ENCODE measurements around the gene SMYD3. TPM values are rescaled to one million over a fixed set of nuclear protein-coding genes. Genes with fewer than 3 reads are reported as not detected.

The SMYD3 gene
- total RNA-seq, 1 experiment from 2014 or later: 35.1 TPM

GRCh38 chr1:245938046-245938435 is 569.0 kb downstream of the SMYD3 start:
- CTCF ChIA-PET: interaction anchor here (0.7 kb wide), 1 partner anchor 19 kb away, joined by 3 read pairs; no protein-coding TSS in a partner anchor
- H3K4me1 Mint-ChIP-seq (ENCODE audit: low read depth, unreplicated experiment): no peaks in the 10 kb centered on the region
- no peak overlapping the region for H3K27ac Mint-ChIP-seq (ENCODE audit: unreplicated experiment)
- no peak for DNase-seq
- intact Hi-C loops (cut with micrococcal nuclease; ENCODE audit: unreplicated experiment): no loop called here
- TF ChIP-seq, protein P1, sequence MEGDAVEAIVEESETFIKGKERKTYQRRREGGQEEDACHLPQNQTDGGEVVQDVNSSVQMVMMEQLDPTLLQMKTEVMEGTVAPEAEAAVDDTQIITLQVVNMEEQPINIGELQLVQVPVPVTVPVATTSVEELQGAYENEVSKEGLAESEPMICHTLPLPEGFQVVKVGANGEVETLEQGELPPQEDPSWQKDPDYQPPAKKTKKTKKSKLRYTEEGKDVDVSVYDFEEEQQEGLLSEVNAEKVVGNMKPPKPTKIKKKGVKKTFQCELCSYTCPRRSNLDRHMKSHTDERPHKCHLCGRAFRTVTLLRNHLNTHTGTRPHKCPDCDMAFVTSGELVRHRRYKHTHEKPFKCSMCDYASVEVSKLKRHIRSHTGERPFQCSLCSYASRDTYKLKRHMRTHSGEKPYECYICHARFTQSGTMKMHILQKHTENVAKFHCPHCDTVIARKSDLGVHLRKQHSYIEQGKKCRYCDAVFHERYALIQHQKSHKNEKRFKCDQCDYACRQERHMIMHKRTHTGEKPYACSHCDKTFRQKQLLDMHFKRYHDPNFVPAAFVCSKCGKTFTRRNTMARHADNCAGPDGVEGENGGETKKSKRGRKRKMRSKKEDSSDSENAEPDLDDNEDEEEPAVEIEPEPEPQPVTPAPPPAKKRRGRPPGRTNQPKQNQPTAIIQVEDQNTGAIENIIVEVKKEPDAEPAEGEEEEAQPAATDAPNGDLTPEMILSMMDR (IDR thresholded peaks at IDR 0.05; ENCODE audit: unreplicated experiment): no peak
- H3K9me3 Mint-ChIP-seq (ENCODE audit: low read depth, unreplicated experiment): no peaks in the 10 kb centered on the region
- no peak overlapping the region for H3K4me3 Mint-ChIP-seq (ENCODE audit: low read depth, unreplicated experiment)
- no peaks in the 10 kb centered on the region for H3K27me3 Mint-ChIP-seq (ENCODE audit: unreplicated experiment)
- BruUV-seq (replicated peaks): no TSS peak
- H3K36me3 Mint-ChIP-seq (ENCODE audit: insufficient read depth, unreplicated experiment): no peaks in the 10 kb centered on the region

DNA sequence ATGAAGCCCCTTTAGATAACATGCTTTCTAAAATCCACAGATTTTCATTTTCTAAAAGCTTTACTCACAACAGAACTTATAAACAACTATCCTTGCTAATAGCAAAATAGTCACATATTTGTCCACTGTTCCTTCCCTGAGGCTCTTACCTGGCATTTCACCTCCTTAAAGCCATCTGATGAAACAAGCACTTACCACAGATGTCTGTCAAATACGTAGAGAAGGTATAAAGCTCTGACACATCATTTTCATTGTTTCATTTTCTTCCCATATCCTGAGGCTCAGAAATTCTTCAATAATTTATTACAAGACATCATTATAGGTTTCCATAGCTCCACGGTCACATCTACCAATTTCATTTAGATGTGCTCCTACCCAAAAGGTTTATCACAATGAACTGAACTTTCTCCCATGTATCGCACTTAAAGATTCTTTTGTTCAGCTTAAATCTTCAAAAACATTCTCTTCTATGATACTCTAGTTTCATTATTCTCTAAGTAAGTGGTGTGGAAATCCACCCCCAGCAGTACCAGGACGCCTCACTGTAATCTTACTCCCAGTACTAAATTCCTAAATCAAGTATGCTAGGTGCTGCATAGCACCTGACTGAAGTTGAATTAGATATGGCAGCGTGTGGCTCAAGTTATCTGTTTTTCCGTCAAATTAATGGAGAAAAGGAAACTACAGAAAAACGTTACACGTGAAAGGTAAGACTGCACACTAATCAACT is 569.6 kb downstream of the SMYD3 start:
- TF ChIP-seq, protein P1 (IDR thresholded peaks at IDR 0.05; ENCODE audit: unreplicated experiment): no peak
- CTCF ChIA-PET: interaction anchor here (0.6 to 0.7 kb wide), 2 partner anchors 18 to 207 kb away, joined by 3 read pairs; no protein-coding TSS in a partner anchor
- no TSS peak for BruUV-seq (replicated peaks)
- intact Hi-C loops (cut with micrococcal nuclease; ENCODE audit: unreplicated experiment): no loop called here
- H3K4me1 Mint-ChIP-seq (ENCODE audit: low read depth, unreplicated experiment): no peaks in the 10 kb centered on the region
- H3K36me3 Mint-ChIP-seq (ENCODE audit: insufficient read depth, unreplicated experiment): no peaks in the 10 kb centered on the region
- no peak for DNase-seq
- H3K27ac Mint-ChIP-seq (ENCODE audit: unreplicated experiment): no peak overlapping the region
- H3K9me3 Mint-ChIP-seq (ENCODE audit: low read depth, unreplicated experiment): no peaks in the 10 kb centered on the region
- no peak overlapping the region for H3K4me3 Mint-ChIP-seq (ENCODE audit: low read depth, unreplicated experiment)
- no peaks in the 10 kb centered on the region for H3K27me3 Mint-ChIP-seq (ENCODE audit: unreplicated experiment)

GRCh38 chr1:245934409-245934808 is 572.7 kb downstream of the SMYD3 start:
- CTCF ChIA-PET: no interaction called here
- H3K27ac Mint-ChIP-seq (ENCODE audit: unreplicated experiment): no peak overlapping the region
- intact Hi-C loops (cut with micrococcal nuclease; ENCODE audit: unreplicated experiment): no loop called here
- no peak overlapping the region for H3K4me3 Mint-ChIP-seq (ENCODE audit: low read depth, unreplicated experiment)
- TF ChIP-seq, protein P1 (IDR thresholded peaks at IDR 0.05; ENCODE audit: unreplicated experiment): no peak
- H3K27me3 Mint-ChIP-seq (ENCODE audit: unreplicated experiment): no peaks in the 10 kb centered on the region
- DNase-seq: no peak
- no peaks in the 10 kb centered on the region for H3K36me3 Mint-ChIP-seq (ENCODE audit: insufficient read depth, unreplicated experiment)
- H3K9me3 Mint-ChIP-seq (ENCODE audit: low read depth, unreplicated experiment): no peaks in the 10 kb centered on the region
- H3K4me1 Mint-ChIP-seq (ENCODE audit: low read depth, unreplicated experiment): no peaks in the 10 kb centered on the region
- BruUV-seq (replicated peaks): no TSS peak

- intact Hi-C loops (cut with micrococcal nuclease; ENCODE audit: unreplicated experiment): no loop called here
- CTCF ChIA-PET: no interaction called here
- no peaks in the 10 kb centered on the region for H3K27me3 Mint-ChIP-seq (ENCODE audit: unreplicated experiment)
- no peaks in the 10 kb centered on the region for H3K36me3 Mint-ChIP-seq (ENCODE audit: insufficient read depth, unreplicated experiment)
- TF ChIP-seq, protein P1 (IDR thresholded peaks at IDR 0.05; ENCODE audit: unreplicated experiment): no peak
- H3K4me1 Mint-ChIP-seq (ENCODE audit: low read depth, unreplicated experiment): no peaks in the 10 kb centered on the region
- BruUV-seq (replicated peaks): no TSS peak
- H3K4me3 Mint-ChIP-seq (ENCODE audit: low read depth, unreplicated experiment): no peak overlapping the region
- H3K9me3 Mint-ChIP-seq (ENCODE audit: low read depth, unreplicated experiment): no peaks in the 10 kb centered on the region
- no peak overlapping the region for H3K27ac Mint-ChIP-seq (ENCODE audit: unreplicated experiment)
- no peak for DNase-seq
Measured at GRCh38 chr1:245933431-245934045, 573.5 kb downstream of the SMYD3 start.
